Fibroblast of skin of left quadriceps (primary cell): ENCODE measurements around the gene KANK2.
"Not testable (repeated sequence)": the region's sequence is repeated elsewhere in the genome, so short reads cannot be mapped to it uniquely, and the experiment has no call there.

Experiments used
- DNase-seq, 2 experiments: peaks; one replicate each; pipeline ENCODE4 v3.0.0-alpha.2; 2013; ENCODE audit warnings: low read depth in 2 of 2

KANK2 gene

GRCh38 chr19:11196406-11197287 lies 698 bp downstream of the KANK2 start:
- no peak for DNase-seq

GRCh38 chr19:11195681-11196080 lies 1.7 kb downstream of the KANK2 start:
- no peak for DNase-seq

- DNase-seq, result no peak
These were observed 2.4 kb downstream of the KANK2 start for GRCh38 chr19:11194656-11195558.

- no peak for DNase-seq
These were observed 3.2 kb downstream of the KANK2 start for GRCh38 chr19:11194173-11194572.

- DNase-seq, result no peak
These were observed 4.1 kb downstream of the KANK2 start for GRCh38 chr19:11192957-11193939.

GRCh38 chr19:11191934-11192333 lies 5.4 kb downstream of the KANK2 start:
- no peak for DNase-seq

- DNase-seq, result no peak
These were observed 6.0 kb downstream of the KANK2 start for GRCh38 chr19:11191273-11191755.

- DNase-seq, result no peak
These were observed 6.8 kb downstream of the KANK2 start for GRCh38 chr19:11190501-11190900.

- DNase-seq, result no peak
These were observed 9.9 kb downstream of the KANK2 start for GRCh38 chr19:11187441-11187840.

GRCh38 chr19:11182994-11183393 lies 14.4 kb downstream of the KANK2 start:
- DNase-seq, result no peak

GRCh38 chr19:11181488-11181887 lies 15.9 kb downstream of the KANK2 start:
- no peak for DNase-seq

GRCh38 chr19:11180975-11181374 lies 16.4 kb downstream of the KANK2 start:
- DNase-seq, result not testable (repeated sequence)

GRCh38 chr19:11180346-11180745 lies 17.0 kb downstream of the KANK2 start:
- DNase-seq, result no peak

- DNase-seq, result no peak
These were observed 17.5 kb downstream of the KANK2 start for GRCh38 chr19:11179716-11180297.

GRCh38 chr19:11179145-11179465 lies 18.2 kb downstream of the KANK2 start:
- not testable (repeated sequence) for DNase-seq

GRCh38 chr19:11177592-11177991 lies 19.8 kb downstream of the KANK2 start:
- no peak for DNase-seq

GRCh38 chr19:11176466-11177193 lies 20.7 kb downstream of the KANK2 start:
- DNase-seq, result no peak

GRCh38 chr19:11175920-11176319 lies 21.4 kb downstream of the KANK2 start:
- no peak for DNase-seq

- DNase-seq, result no peak
These were observed 23.0 kb downstream of the KANK2 start for GRCh38 chr19:11174336-11174735.

GRCh38 chr19:11173516-11174155 lies 23.7 kb downstream of the KANK2 start:
- DNase-seq, result no peak
